Measurements from ENCODE around the gene TEP1.
"Not testable (repeated sequence)": the region's sequence is repeated elsewhere in the genome, so short reads cannot be mapped to it uniquely, and the experiment has no call there.

The TEP1 gene

GRCh38 chr14:20412876-20413743, at the start of gene TEP1:
Gene TEP1, minus strand, starts transcription at chr14:20413501. Its CDS starts 5,062 bp downstream, at chr14:20408439.
- DNase-seq, result peak; percentile 65

- DNase-seq, result peak; percentile 96
These were observed 48.2 kb upstream of the TEP1 start, which contains the start of gene PIP4P1 for GRCh38 chr14:20461225-20462141. Gene PIP4P1, minus strand, starts transcription at chr14:20461434. Its CDS starts 109 bp downstream, at chr14:20461325.

- no peak for DNase-seq
These were observed 47.3 kb upstream of the TEP1 start for GRCh38 chr14:20460458-20461224.

DNA sequence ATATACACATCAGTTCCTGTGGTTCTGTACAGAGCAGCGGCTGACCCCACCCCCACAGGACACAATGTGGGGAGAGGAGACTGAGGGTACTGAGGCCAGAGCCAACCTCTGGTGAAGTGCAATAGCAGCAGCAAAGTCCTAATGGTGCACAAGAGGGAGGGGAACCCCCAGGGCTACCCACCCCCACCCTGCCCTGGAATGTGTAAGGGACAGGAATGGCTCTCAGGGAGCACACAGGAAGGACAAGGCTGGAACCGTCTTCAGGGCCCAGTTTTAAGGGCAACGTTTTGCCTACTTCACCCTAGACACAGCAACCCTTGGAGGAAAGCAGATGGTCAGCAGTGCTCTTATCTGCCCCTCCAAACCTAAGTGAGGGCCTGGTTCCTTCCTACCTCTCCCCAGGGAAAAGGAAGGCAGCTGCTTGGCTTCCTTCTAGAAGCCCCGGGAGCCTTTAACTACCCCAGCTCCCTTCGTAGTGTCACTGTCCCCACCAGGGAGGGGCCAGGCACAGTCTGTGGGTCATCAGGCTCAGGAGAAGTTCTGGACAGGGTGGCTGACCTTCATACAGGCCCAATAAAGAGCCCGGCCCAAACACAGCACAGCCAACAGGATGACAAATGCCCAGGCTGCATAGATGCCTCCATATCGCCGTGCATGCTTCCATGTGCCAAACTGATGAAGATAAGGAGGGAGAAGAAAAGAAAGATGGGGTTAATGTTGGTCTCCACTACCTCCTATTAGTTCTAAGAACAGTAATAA, 44.9 kb upstream of the TEP1 start:
- DNase-seq, result no peak

DNA sequence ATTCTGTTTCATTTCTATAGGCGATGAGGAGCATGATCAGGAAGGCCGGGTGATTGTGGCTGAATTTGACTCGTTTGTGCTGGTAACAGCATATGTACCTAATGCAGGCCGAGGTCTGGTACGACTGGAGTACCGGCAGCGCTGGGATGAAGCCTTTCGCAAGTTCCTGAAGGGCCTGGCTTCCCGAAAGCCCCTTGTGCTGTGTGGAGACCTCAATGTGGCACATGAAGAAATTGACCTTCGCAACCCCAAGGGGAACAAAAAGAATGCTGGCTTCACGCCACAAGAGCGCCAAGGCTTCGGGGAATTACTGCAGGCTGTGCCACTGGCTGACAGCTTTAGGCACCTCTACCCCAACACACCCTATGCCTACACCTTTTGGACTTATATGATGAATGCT, 43.7 kb upstream of the TEP1 start:
- no peak for DNase-seq

DNA sequence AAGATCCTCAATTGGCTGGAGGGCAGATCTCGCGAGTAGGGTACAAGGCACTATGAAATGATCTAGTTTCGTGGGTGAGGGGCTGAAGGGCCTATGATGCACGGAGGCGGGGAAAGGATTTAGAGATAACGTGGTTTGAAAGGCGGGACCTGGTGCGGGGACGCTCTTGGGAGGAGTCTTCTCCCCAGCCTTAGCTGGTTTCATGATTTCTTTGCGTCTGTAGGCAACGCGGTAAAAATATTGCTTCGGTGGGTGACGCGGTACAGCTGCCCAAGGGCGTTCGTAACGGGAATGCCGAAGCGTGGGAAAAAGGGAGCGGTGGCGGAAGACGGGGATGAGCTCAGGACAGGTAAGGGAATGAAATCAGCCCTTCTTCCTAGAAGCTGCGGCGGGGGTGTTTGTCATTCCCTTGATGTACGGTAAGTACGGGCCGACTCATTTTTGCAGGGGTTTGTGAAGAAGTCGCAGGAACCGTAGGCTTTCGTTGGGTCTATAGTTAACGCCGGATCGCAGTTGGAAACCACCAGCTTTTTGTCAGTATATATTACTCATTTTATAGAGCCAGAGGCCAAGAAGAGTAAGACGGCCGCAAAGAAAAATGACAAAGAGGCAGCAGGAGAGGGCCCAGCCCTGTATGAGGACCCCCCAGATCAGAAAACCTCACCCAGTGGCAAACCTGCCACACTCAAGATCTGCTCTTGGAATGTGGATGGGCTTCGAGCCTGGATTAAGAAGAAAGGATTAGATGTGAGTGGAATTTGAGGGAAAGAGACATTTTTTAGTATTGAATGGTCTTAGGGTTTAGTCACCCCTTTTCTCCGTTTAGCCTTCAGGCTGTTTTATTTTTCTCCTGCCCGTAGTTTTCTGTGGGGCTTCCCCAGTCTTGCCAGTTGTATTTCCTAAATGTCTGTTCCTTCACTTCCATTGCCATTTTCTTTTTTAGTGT, 42.3 kb upstream of the TEP1 start:
- DNase-seq, result peak; percentile 56

DNA sequence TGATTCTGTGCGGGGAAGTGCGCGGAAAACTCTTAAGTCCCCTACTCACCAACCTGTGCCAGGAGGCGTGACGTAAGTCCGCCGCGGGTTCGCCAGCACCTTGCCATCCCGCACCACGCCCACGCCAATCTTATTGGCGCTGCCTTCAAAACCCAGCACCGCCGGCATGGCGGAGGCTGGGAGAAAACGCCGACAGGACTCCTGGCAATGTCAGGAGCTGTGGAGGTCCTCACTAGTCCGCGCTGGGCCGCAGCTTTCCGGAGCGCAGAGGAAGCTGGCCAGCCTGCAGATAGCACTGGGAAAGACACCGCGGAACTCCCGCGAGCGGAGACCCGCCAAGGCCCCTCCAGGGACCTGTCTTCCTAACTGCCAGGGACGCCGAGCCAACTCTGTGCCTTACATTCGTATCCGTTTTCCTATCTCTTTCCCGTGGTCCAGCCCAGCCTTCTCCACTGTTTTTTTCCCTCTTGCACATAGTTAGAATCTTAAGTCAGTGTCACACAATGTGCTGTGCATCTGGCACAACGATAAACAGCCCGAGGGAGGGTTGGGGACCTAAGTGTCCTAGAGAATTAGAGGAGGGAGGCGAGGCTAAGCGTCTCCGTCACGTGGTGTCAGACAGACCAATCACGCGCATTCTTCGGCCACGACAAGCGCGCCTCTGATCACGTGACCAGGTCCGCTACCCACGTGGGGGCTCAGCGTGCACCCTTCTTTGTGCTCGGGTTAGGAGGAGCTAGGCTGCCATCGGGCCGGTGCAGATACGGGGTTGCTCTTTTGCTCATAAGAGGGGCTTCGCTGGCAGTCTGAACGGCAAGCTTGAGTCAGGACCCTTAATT, 41.4 kb upstream of the TEP1 start, which contains the start of the genes APEX1 and OSGEP:
TSS of gene APEX1 (plus strand) at position 711 of the 839 bp plus-strand sequence. CDS start 420 bp downstream, outside the sequence.
TSS of gene OSGEP (minus strand) at position 297 of the 839 bp plus-strand sequence. CDS start at position 168, 129 bp downstream.
- DNase-seq, result peak; percentile 99

DNA sequence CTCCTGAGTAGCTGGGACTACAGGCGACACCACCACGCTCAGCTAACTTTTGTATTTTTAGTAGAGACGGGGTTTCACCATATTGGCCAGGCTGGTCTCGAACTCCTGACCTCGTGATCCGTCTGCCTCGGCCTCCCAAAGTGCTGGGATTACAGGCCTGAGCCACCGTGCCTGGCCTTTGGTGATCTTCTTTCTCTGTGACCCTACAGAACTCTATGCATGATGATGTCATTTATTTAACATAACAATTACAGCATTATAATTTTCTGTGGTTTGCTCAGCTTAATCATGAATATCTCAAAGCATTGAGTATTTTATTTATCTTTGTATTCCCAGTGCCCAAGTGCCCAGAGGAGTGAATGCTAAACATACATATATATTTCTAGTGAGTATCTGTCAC, 39.5 kb upstream of the TEP1 start:
- DNase-seq, result not testable (repeated sequence)

- DNase-seq, result no peak
These were observed 33.6 kb upstream of the TEP1 start for GRCh38 chr14:20446889-20447288.

DNA sequence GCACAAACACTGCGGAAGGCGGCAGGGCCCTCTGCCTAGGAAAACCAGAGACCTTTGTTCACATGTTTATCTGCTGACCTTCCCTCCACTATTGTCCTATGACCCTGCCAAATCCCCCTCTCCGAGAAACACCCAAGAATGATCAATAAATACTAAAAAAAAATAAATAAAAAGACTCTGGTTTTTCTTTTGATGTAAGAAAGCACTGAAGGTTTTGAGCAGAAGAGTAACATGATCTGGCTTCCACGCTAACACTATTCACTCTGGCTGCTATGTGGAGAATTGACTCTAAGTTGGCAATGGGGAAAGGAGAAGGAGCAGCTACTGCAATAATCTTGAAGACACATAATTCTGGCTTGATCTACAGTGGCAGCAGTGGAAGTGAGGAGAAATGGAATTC, 30.3 kb upstream of the TEP1 start:
- DNase-seq, result not testable (repeated sequence)

DNA sequence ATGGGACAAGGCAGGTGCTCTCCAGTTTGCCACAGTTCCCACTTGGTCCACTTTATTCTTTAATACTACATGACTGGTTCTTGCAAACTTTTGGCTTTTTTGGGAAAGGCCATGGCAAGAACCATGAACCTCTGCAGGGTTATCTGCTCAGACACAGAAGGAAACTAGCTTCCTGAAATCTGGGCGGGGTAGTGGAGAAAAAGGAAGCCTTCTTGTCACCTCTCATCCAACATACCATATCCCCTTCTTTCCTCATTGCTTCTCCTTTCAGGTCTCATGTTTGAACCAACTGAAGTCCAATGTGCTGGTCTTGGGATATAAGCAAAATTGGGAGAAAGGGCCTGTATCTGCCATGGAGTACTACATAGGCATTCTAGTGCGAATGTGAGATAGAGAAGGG, 28.2 kb upstream of the TEP1 start:
- DNase-seq, result no peak

GRCh38 chr14:20440882-20441281, 27.6 kb upstream of the TEP1 start:
- no peak for DNase-seq

DNA sequence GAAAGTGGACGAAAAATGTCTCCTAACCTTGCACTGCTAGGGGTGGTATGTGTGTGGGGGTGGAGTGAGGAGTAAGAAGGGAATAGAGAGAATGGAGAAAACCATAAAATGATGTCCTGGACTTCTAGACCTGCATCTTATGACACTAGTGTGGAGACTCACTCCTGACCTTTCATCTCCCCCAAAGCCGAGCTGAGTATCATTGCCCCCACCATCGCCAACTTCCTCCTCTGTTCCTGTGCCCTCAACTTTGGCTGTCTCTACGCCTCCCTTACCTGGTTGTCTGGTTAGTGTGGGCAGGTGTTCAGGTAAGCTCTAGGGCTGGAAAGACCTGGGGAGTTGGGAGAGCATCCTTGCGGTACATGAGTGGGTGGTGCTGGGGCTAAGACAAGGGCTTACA, 27.2 kb upstream of the TEP1 start:
- no peak for DNase-seq

GRCh38 chr14:20438664-20439063, 25.4 kb upstream of the TEP1 start:
- DNase-seq, result no peak

GRCh38 chr14:20436363-20436755, 23.1 kb upstream of the TEP1 start:
- DNase-seq, result no peak

- no peak for DNase-seq
These were observed 22.5 kb upstream of the TEP1 start, which contains the start of gene KLHL33 for GRCh38 chr14:20435582-20436362. Gene KLHL33, minus strand, starts transcription at chr14:20436166. Its CDS starts 355 bp downstream, at chr14:20435811.

- DNase-seq, result no peak
These were observed 21.6 kb upstream of the TEP1 start for GRCh38 chr14:20434701-20435581.
